Endothelial cell of umbilical vein (primary cell): Measurements from ENCODE around the gene DCUN1D5. TPM values are rescaled to one million over a fixed set of nuclear protein-coding genes. Genes with fewer than 3 reads are reported as not detected.

Source experiments
- BruUV-seq: library from RNA; stranded (reverse); fragments of 400-500 nt; replicated peaks from 2 replicates; lab custom pipeline; 2021; lab: Mats Ljungman, UMichigan
- CTCF ChIA-PET: fragments of 300-600, 350-600 bp; sonication (Branson Sonifier 250); formaldehyde crosslinking; loops from one replicate; lab custom pipeline; 2021; ENCODE audit warnings: antibody characterized with exemption, inconsistent platforms; lab: Charles Lee
- POLR2A ChIA-PET: fragments of 300-600, 350-600 bp; sonication (Branson Sonifier 250); formaldehyde crosslinking; loops from one replicate; lab custom pipeline; 2021; ENCODE audit warnings: antibody characterized with exemption, inconsistent platforms; lab: Charles Lee
- DNase-seq: peaks from one replicate; pipeline ENCODE4 v3.0.0-alpha.2; 2011; ENCODE audit warnings: low read depth, low spot score
- FAIRE-seq: peaks from 2 replicates; lab custom pipeline; 2011; peaks lifted over from hg19 to GRCh38; lab: Jason Lieb, UNC
- H2AFZ ChIP-seq: 2 replicates; pipeline ENCODE4 v1.6.0; 2012; ENCODE audit warnings: low read depth, low read length, control low read depth, inconsistent platforms
- H3K27ac ChIP-seq: 2 replicates; pipeline ENCODE4 v1.5.1; 2011; ENCODE audit warnings: low read depth, mild to moderate bottlenecking, control low read depth, low read length, moderate library complexity; ENCODE audit not compliant: insufficient read depth
- H3K27me3 ChIP-seq, 2 experiments: 2 replicates each; pipeline versions ENCODE4 v1.6.0 to v1.6.1; 2011; ENCODE audit warnings: low read length in 2 of 2, mixed read lengths in 1 of 2; ENCODE audit not compliant: control insufficient read depth in 2 of 2, insufficient read depth in 2 of 2
- H3K36me3 ChIP-seq, 2 experiments: 2 replicates in 1 of 2; 3 replicates in 1 of 2; pipeline ENCODE4 v1.5.1; 2011; ENCODE audit warnings: low read length in 2 of 2, mild to moderate bottlenecking in 1 of 2, moderate library complexity in 1 of 2; ENCODE audit not compliant: control insufficient read depth in 2 of 2, insufficient read depth in 2 of 2; ENCODE audit errors: extremely low read depth in 1 of 2
- H3K4me1 ChIP-seq: 3 replicates; pipeline ENCODE4 v1.5.1; 2011; ENCODE audit warnings: mild to moderate bottlenecking, low read length; ENCODE audit not compliant: control insufficient read depth, insufficient read depth; ENCODE audit errors: extremely low read depth
- H3K4me2 ChIP-seq: 2 replicates; pipeline ENCODE4 v1.6.1; 2011; ENCODE audit warnings: low read length, control low read depth, mixed read lengths; ENCODE audit not compliant: insufficient read depth
- H3K4me3 ChIP-seq, 3 experiments: fragments of 200-600 bp in 1 of 3; sonication (generic), shearing (Covaris generic) in 1 of 3; replicated peaks in 1 of 3; 2 replicates each; pipeline ENCODE4 v1.5.1; 2011 to 2016; ENCODE audit warnings: control low read depth in 3 of 3, low read length in 3 of 3, mild to moderate bottlenecking in 2 of 3, inconsistent platforms in 1 of 3, low read depth in 1 of 3, moderate library complexity in 1 of 3; ENCODE audit not compliant: insufficient read depth in 1 of 3
- H3K79me2 ChIP-seq: 2 replicates; pipeline ENCODE4 v1.6.0; 2012; ENCODE audit warnings: low read length, inconsistent platforms; ENCODE audit not compliant: control insufficient read depth, insufficient read depth
- H3K9ac ChIP-seq: replicated peaks from 2 replicates; pipeline ENCODE3; 2011; ENCODE audit warnings: low read length, control low read depth; ENCODE audit not compliant: insufficient read depth; ENCODE audit errors: extremely low read depth
- H3K9me1 ChIP-seq: replicated peaks from 3 replicates; pipeline ENCODE4 v1.6.0; 2011; ENCODE audit warnings: mild to moderate bottlenecking, low read length; ENCODE audit not compliant: control insufficient read depth, insufficient read depth; ENCODE audit errors: extremely low read depth
- H3K9me3 ChIP-seq: replicated peaks from 2 replicates; pipeline ENCODE4 v1.5.1; 2012; ENCODE audit warnings: low read length, inconsistent platforms; ENCODE audit not compliant: control insufficient read depth, insufficient read depth
- H4K20me1 ChIP-seq: replicated peaks from 2 replicates; pipeline ENCODE3; 2011; ENCODE audit warnings: mild to moderate bottlenecking, low read length; ENCODE audit not compliant: control insufficient read depth, insufficient read depth; ENCODE audit errors: extremely low read depth
- CTCF ChIP-seq, 2 donors: IDR thresholded peaks; 1 replicate in 1 of 2; 2 replicates in 1 of 2; pipeline ENCODE4 v1.5.1; 2011; ENCODE audit warnings: low read length in 2 of 2, mild to moderate bottlenecking in 2 of 2, moderate library complexity in 2 of 2, control low read depth in 1 of 2, inconsistent platforms in 1 of 2, low read depth in 1 of 2; ENCODE audit not compliant: insufficient read depth in 1 of 2; ENCODE audit errors: extremely low read depth in 1 of 2
- FOS ChIP-seq: IDR thresholded peaks from 2 replicates; pipeline ENCODE4 v1.6.1; 2011; ENCODE audit warnings: mild to moderate bottlenecking, low read length, moderate library complexity, borderline replicate concordance; ENCODE audit not compliant: insufficient read depth
- GATA2 ChIP-seq: IDR thresholded peaks from 2 replicates; pipeline ENCODE4 v1.7.0; 2011; ENCODE audit warnings: low read depth, mild to moderate bottlenecking, moderate library complexity, mixed read lengths, low read length; ENCODE audit not compliant: insufficient read length, insufficient read depth
- JUN ChIP-seq: IDR thresholded peaks from 2 replicates; pipeline ENCODE4 v1.6.1; 2011; ENCODE audit warnings: borderline replicate concordance, low read depth; ENCODE audit not compliant: insufficient read length, insufficient read depth
- MAX ChIP-seq: IDR thresholded peaks from 2 replicates; pipeline ENCODE4 v1.6.1; 2011; ENCODE audit not compliant: insufficient read depth, insufficient read length
- MYC ChIP-seq: IDR thresholded peaks from one replicate; pipeline ENCODE4 v1.6.1; 2011; ENCODE audit warnings: mild to moderate bottlenecking, low read depth, low read length
- POLR2A ChIP-seq: IDR thresholded peaks from 2 replicates; pipeline ENCODE4 v1.6.1; 2012; ENCODE audit warnings: low read depth, mild to moderate bottlenecking, control low read depth, low read length
- POLR2AphosphoS5 ChIP-seq: IDR thresholded peaks from 2 replicates; pipeline ENCODE4 v1.6.1; 2012; ENCODE audit warnings: low read depth, mild to moderate bottlenecking, control low read depth, low read length, moderate library complexity; ENCODE audit not compliant: insufficient read depth
- dilution Hi-C: fragments of 300-500 bp; cut with MboI; formaldehyde crosslinking; loops from one replicate; pipeline ENCODE4 v1.15.0; 2019; ENCODE audit warnings: low sequenced_read_pairs; ENCODE audit not compliant: extremely low pct_ligation_motif_present
- intact Hi-C: fragments of 100-400 bp; cut with micrococcal nuclease; formaldehyde crosslinking; loops from one replicate; pipeline ENCODE4 v1.10.0; 2022
- polyA plus RNA-seq, 4 experiments: library from polyadenylated mRNA; depleted of rRNA in 3 of 4; stranded (reverse) in 3 of 4; unstranded in 1 of 4; fragments of >200 nt; gene quantifications; 2 replicates each; pipeline versions ENCODE4 v1.2.1 to v1.2.3, GENCODE V29; 2011 to 2012; ENCODE audit warnings: missing spikeins in 1 of 4
- total RNA-seq: library from RNA; stranded (reverse); gene quantifications from 2 replicates; pipeline ENCODE4 v1.2.3, GENCODE V29; 2021

DCUN1D5 gene
- total and polyA plus RNA-seq, 2 donors (not counting 3 experiments of a cell fraction or from before 2014, with no cell fraction given), result 32.9 to 49.8 TPM

GRCh38 chr11:103114836-103115235, 22.9 kb upstream of the DCUN1D5 start:
- H3K4me2 ChIP-seq, result peak overlapping the region; percentile 4
- peaks cover 4 to 10% of the 10 kb centered on the region in 2 experiments for H3K27me3 ChIP-seq
- no peaks in the 10 kb centered on the region for H3K9me1 ChIP-seq
- ChIA-PET POLR2A (no interaction called here), CTCF (no interaction called here)
- dilution Hi-C loops (no loop called here), intact Hi-C loops (no loop called here)
- H3K4me3 ChIP-seq, result no peak overlapping the region
- no peak overlapping the region for H3K27ac ChIP-seq
- peaks cover 9% of the 10 kb centered on the region for H3K4me1 ChIP-seq
- peaks cover 2% of the 10 kb centered on the region for H4K20me1 ChIP-seq
- H3K9ac ChIP-seq, result no peak overlapping the region
- peak; percentile 35 for DNase-seq
- no peak overlapping the region for H2AFZ ChIP-seq
- no peaks in the 10 kb centered on the region for H3K36me3 ChIP-seq
- no TSS peak for BruUV-seq
- H3K9me3 ChIP-seq, result no peaks in the 10 kb centered on the region
- TF ChIP-seq POLR2AphosphoS5, result peak; percentile 30
- peak; percentile 30 for TF ChIP-seq FOS
- TF ChIP-seq CTCF (IDR thresholded peaks at IDR 0.05; ENCODE audit: extremely low read depth in 1 of 2, insufficient read depth in 1 of 2, low read depth in 1 of 2, low read length in 2 of 2), result no peak
- no peak for TF ChIP-seq POLR2A
- TF ChIP-seq JUN, result peak; percentile 23
- TF ChIP-seq MAX, result no peak
- TF ChIP-seq GATA2, result no peak
- no peak for TF ChIP-seq MYC
- H3K79me2 ChIP-seq, result no peaks in the 10 kb centered on the region
- peak; percentile 33 for FAIRE-seq
